Measurements from ENCODE around the gene NPAS1. TPM values are rescaled to one million over a fixed set of nuclear protein-coding genes. Genes with fewer than 3 reads are reported as not detected.
A peak's percentile ranks its signal among the peaks of the same experiment; 100 is the strongest.

Gene NPAS1
- total and polyA plus RNA-seq, 2 donors = 0.16 to 0.18 TPM

DNA sequence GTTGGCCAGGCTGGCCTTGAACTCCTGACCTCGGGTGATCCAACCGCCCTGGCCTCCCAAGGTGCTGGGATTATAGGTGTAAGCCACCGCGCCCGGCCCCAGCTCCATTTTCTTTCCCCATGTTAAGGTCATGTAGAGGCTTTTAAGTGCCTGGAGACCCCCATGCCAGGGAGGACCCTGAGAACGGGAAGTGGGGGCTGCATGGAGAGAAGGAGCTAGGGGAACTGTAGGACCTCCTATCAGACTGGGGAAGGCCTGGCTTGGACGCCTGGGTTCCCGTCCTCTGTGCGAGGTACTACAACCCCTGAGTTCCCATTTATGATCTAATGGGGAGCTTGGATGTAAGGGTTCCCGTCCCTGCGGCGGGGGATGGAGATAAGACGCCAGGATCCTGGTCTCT, 714 bp upstream of the NPAS1 start:
- Histone ChIP-seq H3K4me3 (ENCODE audit: low read depth, low read length) (no peak overlapping the region), H3K36me3 (ENCODE audit: insufficient read depth) (no peaks in the 10 kb centered on the region), H3K4me1 (ENCODE audit: insufficient read depth) (no peaks in the 10 kb centered on the region), H3K27ac (ENCODE audit: low read depth) (no peak overlapping the region)
- 48% methylated on average over 13 of the region's 13 CpGs for WGBS
- no peak for DNase-seq (ENCODE audit: extremely low spot score)

DNA sequence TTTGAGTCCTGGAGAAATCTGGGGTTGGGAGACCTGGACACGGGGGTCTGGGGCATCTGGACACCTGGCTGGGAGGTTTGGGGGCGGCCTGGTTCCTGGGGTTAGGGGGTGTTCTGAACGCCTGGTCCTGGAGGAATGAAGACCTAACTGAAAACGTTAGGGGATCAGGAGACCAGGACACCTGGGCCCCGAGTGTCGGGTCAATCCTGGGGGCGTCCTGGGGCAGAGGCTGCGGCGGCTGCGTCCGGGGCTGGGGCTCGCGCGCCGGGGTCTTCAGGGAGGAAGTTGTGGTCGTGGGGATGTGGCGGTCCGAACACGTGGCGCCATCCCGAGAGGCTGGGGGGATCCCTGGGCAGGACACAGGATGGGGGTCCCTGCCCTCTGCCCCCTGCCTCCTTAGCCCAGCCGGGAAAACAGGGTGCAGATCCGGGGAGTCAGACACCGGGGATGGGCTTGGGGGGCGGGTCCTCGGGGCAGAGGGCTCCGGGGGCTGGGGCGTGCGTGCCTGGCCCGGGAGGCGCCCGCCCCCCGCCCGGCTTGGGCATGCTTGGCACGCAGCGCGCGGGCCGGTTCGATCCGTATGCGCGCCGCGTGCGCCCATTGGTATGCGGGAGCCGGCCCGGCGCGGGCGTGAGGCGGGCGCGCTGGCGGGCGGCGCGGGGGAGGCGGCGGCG, 632 bp downstream of the NPAS1 start:
- Histone ChIP-seq H3K4me1 (ENCODE audit: insufficient read depth) (no peaks in the 10 kb centered on the region), H3K36me3 (ENCODE audit: insufficient read depth) (no peaks in the 10 kb centered on the region), H3K4me3 (ENCODE audit: low read depth, low read length) (peak overlapping the region; percentile 24), H3K27ac (ENCODE audit: low read depth) (no peak overlapping the region)
- 1% methylated on average over 62 of the region's 62 CpGs for WGBS
- no peak for DNase-seq (ENCODE audit: extremely low spot score)

DNA sequence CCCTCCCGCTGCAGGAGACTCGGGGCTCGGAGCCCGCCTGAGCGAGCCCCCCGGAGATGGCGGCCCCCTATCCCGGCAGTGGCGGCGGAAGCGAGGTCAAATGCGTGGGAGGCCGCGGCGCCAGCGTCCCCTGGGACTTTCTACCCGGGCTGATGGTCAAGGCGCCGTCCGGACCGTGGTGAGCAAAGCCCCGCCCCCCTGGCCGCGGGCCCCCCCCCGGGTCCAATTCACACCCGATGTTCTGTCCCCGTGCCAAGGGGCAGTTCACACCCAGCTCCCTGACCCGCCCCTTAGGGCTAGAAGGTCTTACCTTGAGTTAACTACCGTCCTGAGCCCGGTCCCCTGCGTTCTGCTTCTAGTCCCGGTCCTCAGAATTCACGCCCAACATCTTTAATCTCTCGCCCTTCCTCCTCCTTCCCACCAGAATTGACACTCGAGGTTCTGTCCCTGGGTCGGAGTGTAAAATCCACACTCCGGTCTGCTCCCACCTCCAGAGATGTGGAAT, 1.4 kb downstream of the NPAS1 start:
- H3K36me3 ChIP-seq (ENCODE audit: insufficient read depth) = no peaks in the 10 kb centered on the region
- 1% methylated on average over 37 of the region's 37 CpGs for WGBS
- DNase-seq (ENCODE audit: extremely low spot score) = no peak
- no peaks in the 10 kb centered on the region for H3K4me1 ChIP-seq (ENCODE audit: insufficient read depth)
- no peak overlapping the region for H3K27ac ChIP-seq (ENCODE audit: low read depth)
- H3K4me3 ChIP-seq (ENCODE audit: low read depth, low read length) = peak overlapping the region; percentile 24

DNA sequence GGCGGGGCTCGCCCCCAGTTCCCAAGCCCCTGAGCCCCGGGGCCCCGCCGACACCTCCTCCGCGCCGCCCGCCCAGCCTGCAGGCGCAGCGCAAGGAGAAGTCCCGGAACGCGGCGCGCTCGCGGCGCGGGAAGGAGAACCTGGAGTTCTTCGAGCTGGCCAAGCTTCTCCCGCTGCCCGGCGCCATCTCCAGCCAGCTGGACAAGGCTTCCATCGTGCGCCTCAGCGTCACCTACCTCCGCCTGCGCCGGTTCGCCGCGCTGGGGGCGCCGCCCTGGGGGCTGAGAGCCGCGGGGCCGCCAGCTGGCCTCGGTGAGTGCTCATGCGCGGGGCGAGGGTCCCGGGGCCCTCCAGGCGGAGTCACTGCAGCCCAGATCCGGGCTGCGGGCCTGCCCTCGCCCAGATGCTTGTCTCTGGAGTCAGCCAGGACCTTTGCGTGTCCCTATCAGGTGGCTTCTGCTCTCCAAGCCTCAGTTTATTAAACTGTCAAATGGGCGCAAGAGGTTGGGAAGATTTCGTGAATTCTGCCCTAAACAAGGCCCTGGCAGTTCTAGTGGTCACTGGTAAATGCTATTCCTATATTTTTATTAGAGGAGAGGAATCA, 2.0 kb downstream of the NPAS1 start:
- H3K4me1 ChIP-seq (ENCODE audit: insufficient read depth) = no peaks in the 10 kb centered on the region
- no peak for DNase-seq (ENCODE audit: extremely low spot score)
- WGBS = 4% methylated on average over 50 of the region's 50 CpGs
- no peak overlapping the region for H3K27ac ChIP-seq (ENCODE audit: low read depth)
- no peaks in the 10 kb centered on the region for H3K36me3 ChIP-seq (ENCODE audit: insufficient read depth)
- no peak overlapping the region for H3K4me3 ChIP-seq (ENCODE audit: low read depth, low read length)

DNA sequence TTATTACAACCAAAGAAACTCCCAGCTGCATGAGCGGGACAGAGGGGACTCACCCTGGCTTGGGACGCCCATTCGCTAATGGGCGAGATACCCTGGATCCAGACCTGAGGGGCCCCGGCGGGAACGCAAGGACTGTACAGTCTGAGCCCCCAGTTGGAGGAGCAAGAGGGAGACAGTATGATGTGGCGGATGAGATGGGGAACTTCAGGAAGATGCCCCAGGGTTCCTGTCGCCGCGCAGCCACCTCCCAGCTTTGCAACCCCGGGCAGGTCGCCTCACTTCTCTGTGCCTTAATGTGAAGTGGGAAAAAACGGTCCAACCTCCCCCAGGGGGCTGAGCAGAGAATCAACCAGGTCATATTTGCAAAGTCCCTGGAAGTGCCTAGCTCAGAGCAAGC, 2.5 kb downstream of the NPAS1 start:
- Histone ChIP-seq H3K27ac (ENCODE audit: low read depth) (no peak overlapping the region), H3K4me1 (ENCODE audit: insufficient read depth) (no peaks in the 10 kb centered on the region), H3K4me3 (ENCODE audit: low read depth, low read length) (no peak overlapping the region), H3K36me3 (ENCODE audit: insufficient read depth) (no peaks in the 10 kb centered on the region)
- DNase-seq (ENCODE audit: extremely low spot score) = no peak
- 29% methylated on average over 14 of the region's 14 CpGs for WGBS

DNA sequence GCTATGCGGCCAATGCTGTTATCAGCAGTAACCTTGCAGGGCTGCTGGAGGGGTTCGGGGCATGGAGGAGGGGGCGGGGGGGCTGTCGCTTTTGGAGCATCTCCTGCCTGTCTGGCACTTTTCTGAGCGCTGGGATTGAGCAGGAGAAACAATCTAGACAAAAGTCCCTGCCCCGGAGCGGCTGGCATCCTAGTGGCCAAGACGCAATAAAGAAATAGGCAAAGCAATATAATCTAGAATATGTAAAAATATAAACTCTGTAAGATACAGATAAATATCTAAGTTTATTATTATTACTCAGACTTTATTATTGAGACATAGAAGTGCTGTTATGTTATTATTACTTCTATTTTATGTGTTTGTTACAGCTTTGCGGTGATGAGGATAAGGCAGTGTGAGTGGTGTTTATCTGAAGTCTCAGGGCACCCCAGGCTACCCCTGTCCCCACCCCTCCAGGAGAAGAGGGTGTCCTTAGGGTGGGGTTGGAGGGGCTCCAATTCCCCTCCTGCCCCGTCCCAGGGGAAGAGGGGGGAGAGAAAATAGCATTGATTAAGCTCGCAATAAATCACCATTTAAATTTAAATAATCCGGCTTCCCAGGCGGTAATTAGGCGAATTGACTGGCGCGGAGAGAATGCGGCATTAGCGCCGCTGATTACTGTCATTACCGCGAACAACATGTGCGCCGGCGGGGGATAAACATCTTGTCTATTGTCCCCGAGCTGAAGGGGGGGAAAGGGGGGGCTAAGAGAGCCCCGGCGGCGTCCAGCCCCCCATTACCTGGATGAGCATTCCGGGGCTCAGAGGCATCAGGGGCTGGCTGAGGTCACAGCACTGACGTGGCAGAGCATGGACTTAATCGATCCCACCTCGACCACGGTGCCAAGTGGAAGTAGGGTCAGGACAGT, 3.2 kb downstream of the NPAS1 start:
- H3K4me1 ChIP-seq (ENCODE audit: insufficient read depth) = no peaks in the 10 kb centered on the region
- no peak overlapping the region for H3K4me3 ChIP-seq (ENCODE audit: low read depth, low read length)
- no peaks in the 10 kb centered on the region for H3K36me3 ChIP-seq (ENCODE audit: insufficient read depth)
- H3K27ac ChIP-seq (ENCODE audit: low read depth) = no peak overlapping the region
- 8% methylated on average over 33 of the region's 33 CpGs for WGBS
- DNase-seq (ENCODE audit: extremely low spot score) = no peak

DNA sequence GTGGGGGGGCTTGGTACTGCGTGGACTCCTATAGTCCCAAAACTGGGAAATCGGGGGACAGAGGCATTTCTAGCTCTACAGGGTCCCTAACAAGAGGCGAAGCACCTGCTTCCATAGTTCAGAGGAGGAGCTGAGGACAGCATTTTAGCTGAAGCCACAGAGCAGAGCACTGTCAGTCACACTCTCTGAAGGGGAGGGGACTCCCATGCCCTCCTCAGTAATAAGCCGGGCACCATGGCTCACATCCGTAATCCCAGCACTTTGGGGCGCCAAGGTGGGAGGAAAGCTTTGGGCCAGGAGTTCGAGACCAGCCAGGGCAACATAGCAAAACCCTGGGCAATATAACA, 3.8 kb downstream of the NPAS1 start:
- Histone ChIP-seq H3K36me3 (ENCODE audit: insufficient read depth) (no peaks in the 10 kb centered on the region), H3K27ac (ENCODE audit: low read depth) (no peak overlapping the region), H3K4me1 (ENCODE audit: insufficient read depth) (no peaks in the 10 kb centered on the region), H3K4me3 (ENCODE audit: low read depth, low read length) (no peak overlapping the region)
- WGBS = 32% methylated on average over 7 of the region's 7 CpGs
- DNase-seq (ENCODE audit: extremely low spot score) = no peak

DNA sequence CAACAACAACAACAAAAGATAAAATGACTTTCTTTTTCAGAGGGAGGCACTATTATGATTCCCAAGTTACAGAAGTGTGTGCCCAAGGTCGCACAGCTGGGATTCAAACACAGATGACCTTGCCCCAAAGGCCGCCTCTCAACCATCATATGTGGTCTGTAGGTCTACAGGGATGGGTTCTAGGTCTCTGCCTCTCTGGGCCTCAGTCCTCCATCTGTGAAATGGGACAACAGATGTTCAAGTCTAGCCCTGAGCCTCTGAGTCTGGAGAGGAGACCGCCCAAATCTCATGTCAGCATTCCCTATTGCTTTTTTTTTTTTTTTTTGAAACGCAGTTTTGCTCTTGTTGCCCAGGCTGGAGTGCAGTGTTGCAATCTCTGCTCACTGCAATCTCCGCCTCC, 4.9 kb downstream of the NPAS1 start:
- no peak overlapping the region for H3K27ac ChIP-seq (ENCODE audit: low read depth)
- no peak for DNase-seq (ENCODE audit: extremely low spot score)
- WGBS = 86% methylated on average over 5 of the region's 5 CpGs
- no peaks in the 10 kb centered on the region for H3K36me3 ChIP-seq (ENCODE audit: insufficient read depth)
- H3K4me3 ChIP-seq (ENCODE audit: low read depth, low read length) = no peak overlapping the region
- H3K4me1 ChIP-seq (ENCODE audit: insufficient read depth) = no peaks in the 10 kb centered on the region

DNA sequence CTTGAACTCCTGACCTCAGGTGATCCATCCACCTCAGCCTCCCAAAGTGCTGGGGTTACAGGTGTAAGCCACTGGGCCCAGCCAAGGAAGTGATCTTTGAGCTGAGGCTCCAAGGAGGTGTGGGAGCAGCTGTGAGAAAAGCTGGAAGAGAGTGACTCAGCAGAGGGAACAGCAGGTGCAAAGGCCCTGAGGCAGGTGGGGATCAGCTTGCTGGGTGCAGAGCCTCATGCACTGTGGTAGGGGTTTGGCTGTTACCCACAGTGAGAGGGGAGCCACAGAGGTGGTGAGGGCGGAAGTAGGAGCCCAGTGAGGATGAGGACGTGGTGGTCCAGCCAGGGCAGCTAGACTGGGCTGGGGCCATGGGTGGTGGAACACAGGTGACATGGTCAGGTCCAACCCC, 6.5 kb downstream of the NPAS1 start:
- no peak overlapping the region for H3K27ac ChIP-seq (ENCODE audit: low read depth)
- no peaks in the 10 kb centered on the region for H3K36me3 ChIP-seq (ENCODE audit: insufficient read depth)
- H3K4me3 ChIP-seq (ENCODE audit: low read depth, low read length) = no peak overlapping the region
- WGBS = 93% methylated on average over 2 of the region's 2 CpGs
- no peak for DNase-seq (ENCODE audit: extremely low spot score)
- H3K4me1 ChIP-seq (ENCODE audit: insufficient read depth) = no peaks in the 10 kb centered on the region

DNA sequence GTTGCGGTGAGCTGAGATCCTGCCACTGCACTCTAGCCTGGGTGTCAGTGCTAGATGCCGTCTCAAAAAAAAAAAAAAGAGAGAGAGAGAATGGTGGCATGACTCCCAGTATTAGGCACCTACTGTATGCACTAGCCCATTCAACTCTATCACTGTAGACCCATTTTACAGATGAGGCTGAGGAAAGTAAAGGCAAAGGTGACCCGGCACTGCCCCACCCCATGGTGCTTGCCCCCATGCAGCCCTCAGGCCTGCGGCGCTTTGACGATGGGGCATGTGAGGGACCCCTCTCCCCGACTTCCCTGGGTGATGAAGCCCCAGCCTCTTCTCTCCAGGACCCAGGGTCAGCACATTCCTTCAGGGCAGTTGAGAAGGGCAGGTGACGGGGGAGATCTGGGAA, 7.3 kb downstream of the NPAS1 start:
- DNase-seq (ENCODE audit: extremely low spot score) = no peak
- Histone ChIP-seq H3K4me3 (ENCODE audit: low read depth, low read length) (no peak overlapping the region), H3K27ac (ENCODE audit: low read depth) (no peak overlapping the region), H3K36me3 (ENCODE audit: insufficient read depth) (no peaks in the 10 kb centered on the region), H3K4me1 (ENCODE audit: insufficient read depth) (no peaks in the 10 kb centered on the region)
- 94% methylated on average over 8 of the region's 8 CpGs for WGBS

DNA sequence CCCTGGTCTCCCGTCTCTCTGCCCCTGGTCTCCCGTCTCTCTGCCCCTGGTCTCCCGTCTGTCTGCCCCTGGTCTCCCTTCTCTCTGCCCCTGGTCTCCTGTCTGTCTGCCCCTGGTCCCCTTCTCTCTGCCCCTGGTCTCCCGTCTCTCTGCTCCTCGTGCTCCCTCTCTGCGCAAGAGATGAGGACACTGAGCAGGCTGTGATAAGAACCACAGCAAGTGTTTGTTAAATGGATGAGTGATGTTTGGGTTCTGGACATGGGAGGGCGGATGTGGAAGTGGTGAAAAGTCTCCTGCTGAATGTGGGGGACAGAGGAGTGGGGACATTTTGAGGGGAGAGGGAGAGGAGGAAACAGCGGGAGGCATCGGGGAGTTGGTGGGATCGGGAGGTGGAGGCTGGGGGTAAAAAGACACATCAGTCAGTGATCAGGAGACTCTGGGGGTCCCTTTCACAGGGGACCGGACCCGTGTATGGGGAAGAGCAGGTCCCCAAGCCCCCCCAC, 8.0 kb downstream of the NPAS1 start:
- no peak for DNase-seq (ENCODE audit: extremely low spot score)
- Histone ChIP-seq H3K36me3 (ENCODE audit: insufficient read depth) (no peaks in the 10 kb centered on the region), H3K4me3 (ENCODE audit: low read depth, low read length) (no peak overlapping the region), H3K4me1 (ENCODE audit: insufficient read depth) (no peaks in the 10 kb centered on the region), H3K27ac (ENCODE audit: low read depth) (no peak overlapping the region)
- 25% methylated on average over 12 of the region's 12 CpGs for WGBS

DNA sequence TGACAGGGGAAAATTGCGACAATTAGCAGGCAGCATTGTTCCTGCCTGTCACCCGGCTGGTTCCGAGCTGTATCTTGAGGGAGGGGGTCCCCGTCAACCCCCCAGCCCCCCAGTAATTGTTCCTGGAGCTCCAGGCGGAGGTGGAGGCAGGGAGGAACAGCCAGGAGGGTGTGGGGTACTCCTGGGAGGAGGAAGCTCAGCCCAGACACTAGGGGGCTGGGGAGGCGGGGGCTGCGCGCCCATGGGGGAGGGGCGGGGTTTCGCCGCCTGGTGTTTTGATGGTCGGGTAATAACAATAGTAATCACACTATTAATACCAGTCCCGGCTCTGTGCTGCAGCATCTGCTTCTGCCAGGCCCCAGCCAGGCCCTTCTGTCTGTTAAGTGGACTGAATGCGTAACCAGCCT, 8.6 kb downstream of the NPAS1 start:
- WGBS = 9% methylated on average over 14 of the region's 14 CpGs
- no peaks in the 10 kb centered on the region for H3K4me1 ChIP-seq (ENCODE audit: insufficient read depth)
- no peak for DNase-seq (ENCODE audit: extremely low spot score)
- no peaks in the 10 kb centered on the region for H3K36me3 ChIP-seq (ENCODE audit: insufficient read depth)
- no peak overlapping the region for H3K27ac ChIP-seq (ENCODE audit: low read depth)
- no peak overlapping the region for H3K4me3 ChIP-seq (ENCODE audit: low read depth, low read length)

DNA sequence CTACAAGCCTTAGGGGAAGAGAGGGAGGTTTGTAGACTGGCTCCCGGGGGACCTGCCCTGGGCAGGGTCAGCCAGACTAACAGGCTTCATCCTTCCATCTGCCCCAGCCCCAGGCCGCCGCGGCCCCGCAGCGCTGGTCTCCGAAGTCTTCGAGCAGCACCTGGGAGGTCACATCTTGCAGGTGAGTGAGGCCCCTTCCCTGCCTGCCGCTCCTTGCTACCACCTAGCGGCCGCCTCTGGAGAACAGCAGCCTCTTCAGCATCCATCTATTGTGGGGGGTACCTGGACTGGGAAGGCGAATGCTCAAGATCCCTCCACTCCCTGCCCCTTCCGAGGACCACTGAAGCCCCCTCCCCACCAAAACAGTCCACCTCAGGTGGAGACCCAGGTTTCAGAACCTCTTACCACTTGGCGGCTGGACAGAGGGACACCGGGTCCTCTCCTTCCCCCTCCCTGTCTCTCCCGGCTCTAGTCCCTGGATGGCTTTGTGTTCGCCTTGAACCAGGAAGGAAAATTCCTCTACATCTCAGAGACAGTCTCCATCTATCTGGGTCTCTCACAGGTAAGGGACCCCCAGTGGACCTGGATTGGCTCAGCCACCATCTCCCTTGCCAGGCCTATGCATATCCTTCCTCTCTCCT, 12.7 kb downstream of the NPAS1 start:
- Histone ChIP-seq H3K4me1 (ENCODE audit: insufficient read depth) (no peaks in the 10 kb centered on the region), H3K4me3 (ENCODE audit: low read depth, low read length) (no peak overlapping the region), H3K36me3 (ENCODE audit: insufficient read depth) (no peaks in the 10 kb centered on the region), H3K27ac (ENCODE audit: low read depth) (no peak overlapping the region)
- DNase-seq (ENCODE audit: extremely low spot score) = no peak
- 17% methylated on average over 17 of the region's 17 CpGs for WGBS
